ENCODE measurements around the gene RAB3B. TPM values are rescaled to one million over a fixed set of nuclear protein-coding genes. Genes with fewer than 3 reads are reported as not detected.

Gene RAB3B
- total and polyA plus RNA-seq, 11 donors = 0.02 to 0.14 (median 0.11) TPM; not detected in 8

DNA sequence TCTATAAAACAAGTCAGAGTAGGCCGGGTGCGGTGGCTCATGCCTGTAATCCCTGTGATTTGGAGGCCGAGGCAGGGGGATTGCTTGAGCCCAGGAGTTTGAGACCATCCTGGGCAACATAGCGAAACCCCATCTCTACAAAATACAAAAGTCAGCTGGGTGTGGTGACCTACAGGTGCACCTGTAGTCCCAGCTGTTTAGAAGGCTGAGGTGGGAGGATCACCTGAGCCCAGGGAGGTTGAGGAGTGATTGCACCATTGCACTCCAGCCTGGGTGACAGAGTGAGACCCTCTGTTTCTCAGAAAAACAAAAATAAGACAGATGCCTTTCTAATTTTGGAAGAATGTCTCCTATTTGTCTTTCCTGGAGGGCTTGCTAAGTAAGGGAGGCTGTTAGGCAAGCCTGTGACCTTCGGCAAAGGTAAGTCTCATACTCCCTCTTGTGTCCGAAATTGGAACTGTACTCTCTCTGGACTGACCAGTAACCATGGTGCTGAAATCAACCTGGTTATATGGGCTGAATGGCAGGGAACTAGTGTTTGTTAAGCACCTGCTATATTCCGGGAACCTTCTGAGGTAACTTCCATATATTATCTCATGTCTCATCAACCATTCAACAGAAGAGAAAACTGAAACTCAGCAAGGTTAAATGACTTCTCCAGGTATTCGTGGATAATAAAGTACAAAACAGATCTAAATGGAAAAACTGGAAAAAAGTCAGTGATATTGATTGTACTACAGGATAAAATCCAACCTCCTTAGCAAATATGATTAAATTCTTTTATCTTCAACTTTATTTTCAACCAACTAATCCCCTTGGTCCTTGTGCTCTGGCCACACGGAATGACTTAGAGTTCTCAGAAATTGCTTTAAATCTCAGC is 11.8 kb upstream of the RAB3B start:
- WGBS, 4 donors = 50 to 56% (median 52%) methylated on average over 9 of the region's 9 CpGs
- H3K4me3 ChIP-seq = no peak overlapping the region
- H3K9me3 ChIP-seq = no peaks in the 10 kb centered on the region
- peaks cover 0 to 35% (median 5%) of the 10 kb centered on the region in 9 donors for H3K27me3 ChIP-seq
- DNase-seq (peak in 2 of 5 donors; percentile 50 to 58), ATAC-seq (peak; percentile 69 to 94 (median 88))
- no peaks in the 10 kb centered on the region for H3K36me3 ChIP-seq
- no peak overlapping the region for H3K27ac ChIP-seq
- H3K4me1 ChIP-seq = no peaks in the 10 kb centered on the region
- intact Hi-C loops (cut with DNase I) = loop anchor here in 8 of 10 donors (1.0 to 5.0 kb wide), 3 partner anchors 105 kb away; no protein-coding TSS in a partner anchor
- TF ChIP-seq, protein P1, sequence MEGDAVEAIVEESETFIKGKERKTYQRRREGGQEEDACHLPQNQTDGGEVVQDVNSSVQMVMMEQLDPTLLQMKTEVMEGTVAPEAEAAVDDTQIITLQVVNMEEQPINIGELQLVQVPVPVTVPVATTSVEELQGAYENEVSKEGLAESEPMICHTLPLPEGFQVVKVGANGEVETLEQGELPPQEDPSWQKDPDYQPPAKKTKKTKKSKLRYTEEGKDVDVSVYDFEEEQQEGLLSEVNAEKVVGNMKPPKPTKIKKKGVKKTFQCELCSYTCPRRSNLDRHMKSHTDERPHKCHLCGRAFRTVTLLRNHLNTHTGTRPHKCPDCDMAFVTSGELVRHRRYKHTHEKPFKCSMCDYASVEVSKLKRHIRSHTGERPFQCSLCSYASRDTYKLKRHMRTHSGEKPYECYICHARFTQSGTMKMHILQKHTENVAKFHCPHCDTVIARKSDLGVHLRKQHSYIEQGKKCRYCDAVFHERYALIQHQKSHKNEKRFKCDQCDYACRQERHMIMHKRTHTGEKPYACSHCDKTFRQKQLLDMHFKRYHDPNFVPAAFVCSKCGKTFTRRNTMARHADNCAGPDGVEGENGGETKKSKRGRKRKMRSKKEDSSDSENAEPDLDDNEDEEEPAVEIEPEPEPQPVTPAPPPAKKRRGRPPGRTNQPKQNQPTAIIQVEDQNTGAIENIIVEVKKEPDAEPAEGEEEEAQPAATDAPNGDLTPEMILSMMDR (IDR thresholded peaks at IDR 0.05) = peak; percentile 69 to 92 (median 87)
- TF ChIP-seq POLR2A (IDR thresholded peaks at IDR 0.05) = no peak

DNA sequence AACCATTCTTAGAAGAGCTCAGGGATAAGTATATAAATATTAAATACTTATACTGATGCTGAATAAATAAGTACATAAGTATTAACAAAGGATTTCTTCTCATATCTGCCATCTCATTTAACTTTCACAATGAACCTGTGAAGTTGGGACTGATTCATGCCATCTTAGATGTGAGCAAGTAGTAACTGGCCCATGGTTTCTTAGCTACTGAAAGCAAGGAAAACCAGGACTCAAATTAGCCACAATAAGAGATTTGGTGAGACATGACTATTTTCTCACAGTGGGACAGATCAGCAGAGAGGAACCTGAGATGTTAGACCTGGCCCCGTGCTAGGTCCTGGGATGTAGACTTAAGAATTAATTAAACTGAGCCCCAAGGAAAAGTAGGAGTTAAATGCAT is 8.2 kb upstream of the RAB3B start:
- Histone ChIP-seq H3K36me3 (no peaks in the 10 kb centered on the region), H3K9me3 (no peaks in the 10 kb centered on the region), H3K4me3 (no peak overlapping the region), H3K27ac (no peak overlapping the region), H3K4me1 (no peaks in the 10 kb centered on the region), H3K27me3 (peaks cover 0 to 31% (median 0%) of the 10 kb centered on the region in 9 donors)
- intact Hi-C loops (cut with DNase I) = no loop called here
- WGBS, 4 donors = 54 to 88% (median 84%) methylated on average over 1 of the region's 1 CpG
- TF ChIP-seq, protein P1 (IDR thresholded peaks at IDR 0.05) = no peak
- DNase-seq (no peak), ATAC-seq (no peak)

DNA sequence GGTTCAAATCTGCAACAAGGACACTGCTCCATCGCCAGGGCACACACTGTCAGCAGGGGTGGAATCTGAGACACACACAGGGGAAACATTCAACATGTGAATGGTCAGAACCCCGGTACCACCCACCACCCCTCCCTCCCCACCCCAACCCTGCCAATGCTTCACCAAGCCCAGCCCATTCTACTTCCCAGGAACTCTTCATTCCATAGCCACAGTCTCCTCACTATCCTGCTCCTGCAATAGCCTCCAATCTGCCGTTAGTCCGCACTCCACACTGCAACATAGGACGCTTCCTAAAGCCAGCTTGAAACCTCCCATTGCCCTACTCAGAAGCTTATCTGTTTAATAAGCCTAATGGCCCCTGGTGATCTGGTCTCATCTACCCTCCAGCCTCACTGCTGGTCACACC is 7.5 kb upstream of the RAB3B start:
- Histone ChIP-seq H3K27ac (no peak overlapping the region), H3K36me3 (no peaks in the 10 kb centered on the region), H3K4me1 (no peaks in the 10 kb centered on the region), H3K9me3 (no peaks in the 10 kb centered on the region), H3K4me3 (no peak overlapping the region), H3K27me3 (peaks cover 0 to 38% (median 4%) of the 10 kb centered on the region in 9 donors)
- TF ChIP-seq, protein P1 (IDR thresholded peaks at IDR 0.05) = no peak
- no peak for TF ChIP-seq POLR2A (IDR thresholded peaks at IDR 0.05)
- DNase-seq (no peak), ATAC-seq (no peak)
- WGBS, 4 donors = 39 to 45% (median 43%) methylated on average over 5 of the region's 5 CpGs
- intact Hi-C loops (cut with DNase I) = no loop called here

Measured in heart left ventricle (tissue), 16 donors.